ENCODE results near the gene VTCN1.

VTCN1 gene

GRCh38 chr1:117093870-117094621 lies 116.7 kb downstream of the VTCN1 start:
- no peak for DNase-seq
